Stimulated activated naive CD8-positive, alpha-beta T cell treated with anti-CD3 and anti-CD28 coated beads, Interleukin-15, Interleukin-2, amounts not matched to agents 100 ng/mL and 50 ng/mL, for 24 hours (primary cell): Measurements from ENCODE around the gene CASKIN2.
"Not testable (repeated sequence)": the region's sequence is repeated elsewhere in the genome, so short reads cannot be mapped to it uniquely, and the experiment has no call there.

Experiments
- H3K27ac Mint-ChIP-seq: one replicate; pipeline ENCODE4 v1.8.0; 2021; ENCODE audit warnings: mild to moderate bottlenecking, mixed read lengths
- H3K27me3 Mint-ChIP-seq: one replicate; pipeline ENCODE4 v1.8.0; 2021; ENCODE audit warnings: mixed read lengths
- H3K36me3 Mint-ChIP-seq: one replicate; pipeline ENCODE4 v1.8.0; 2021; ENCODE audit warnings: low read depth, mixed read lengths
- H3K4me1 Mint-ChIP-seq: one replicate; pipeline ENCODE4 v1.8.0; 2021; ENCODE audit warnings: low read depth, mixed read lengths
- H3K4me3 Mint-ChIP-seq: one replicate; pipeline ENCODE4 v1.8.0; 2021; ENCODE audit warnings: mild to moderate bottlenecking, mixed read lengths
- H3K9me3 Mint-ChIP-seq: one replicate; pipeline ENCODE4 v1.8.0; 2021; ENCODE audit warnings: mixed read lengths

CASKIN2 gene

GRCh38 chr17:75535119-75535537 is 19.8 kb upstream of the CASKIN2 start:
- H3K4me1 Mint-ChIP-seq: peaks cover 21% of the 10 kb centered on the region
- H3K27me3 Mint-ChIP-seq: no peaks in the 10 kb centered on the region
- no peaks in the 10 kb centered on the region for H3K36me3 Mint-ChIP-seq
- peak overlapping the region; percentile 93 for H3K27ac Mint-ChIP-seq
- H3K9me3 Mint-ChIP-seq: no peaks in the 10 kb centered on the region
- peak overlapping the region; percentile 62 for H3K4me3 Mint-ChIP-seq

GRCh38 chr17:75531721-75532072 is 16.4 kb upstream of the CASKIN2 start:
- H3K36me3 Mint-ChIP-seq: no peaks in the 10 kb centered on the region
- H3K9me3 Mint-ChIP-seq: no peaks in the 10 kb centered on the region
- H3K4me3 Mint-ChIP-seq: no peak overlapping the region
- peaks cover 2% of the 10 kb centered on the region for H3K27me3 Mint-ChIP-seq
- H3K4me1 Mint-ChIP-seq: peaks cover 27% of the 10 kb centered on the region
- H3K27ac Mint-ChIP-seq: no peak overlapping the region

GRCh38 chr17:75530837-75531720 is 15.7 kb upstream of the CASKIN2 start:
- peaks cover 32% of the 10 kb centered on the region for H3K4me1 Mint-ChIP-seq
- no peaks in the 10 kb centered on the region for H3K9me3 Mint-ChIP-seq
- H3K27ac Mint-ChIP-seq: no peak overlapping the region
- no peak overlapping the region for H3K4me3 Mint-ChIP-seq
- H3K36me3 Mint-ChIP-seq: no peaks in the 10 kb centered on the region
- H3K27me3 Mint-ChIP-seq: peaks cover 2% of the 10 kb centered on the region

GRCh38 chr17:75526555-75527270 is 11.4 kb upstream of the CASKIN2 start:
- Mint-ChIP-seq H3K27ac (no peak overlapping the region), H3K36me3 (peaks cover 16% of the 10 kb centered on the region), H3K4me3 (peak overlapping the region; percentile 68), H3K4me1 (peaks cover 11% of the 10 kb centered on the region), H3K9me3 (no peaks in the 10 kb centered on the region), H3K27me3 (peaks cover 2% of the 10 kb centered on the region)

- H3K9me3 Mint-ChIP-seq: no peaks in the 10 kb centered on the region
- peak overlapping the region; percentile 72 for H3K4me3 Mint-ChIP-seq
- no peak overlapping the region for H3K27ac Mint-ChIP-seq
- peaks cover 2% of the 10 kb centered on the region for H3K27me3 Mint-ChIP-seq
- peaks cover 11% of the 10 kb centered on the region for H3K4me1 Mint-ChIP-seq
- peaks cover 16% of the 10 kb centered on the region for H3K36me3 Mint-ChIP-seq
Measured at GRCh38 chr17:75525806-75526554, 10.6 kb upstream of the CASKIN2 start.

- H3K9me3 Mint-ChIP-seq: no peaks in the 10 kb centered on the region
- H3K36me3 Mint-ChIP-seq: peaks cover 16% of the 10 kb centered on the region
- no peak within 1 kb of the TSS for H3K27ac Mint-ChIP-seq
- H3K4me1 Mint-ChIP-seq: peaks cover 11% of the 10 kb centered on the region
- H3K4me3 Mint-ChIP-seq: peak within 1 kb of the TSS; percentile 72
- H3K27me3 Mint-ChIP-seq: peaks cover 2% of the 10 kb centered on the region
Measured at GRCh38 chr17:75524970-75525805, 9.9 kb upstream of the CASKIN2 start, which contains the start of gene LLGL2. LLGL2 (plus strand) TSS chr17:75525697; CDS start chr17:75543427, 17,730 bp downstream.

- Mint-ChIP-seq H3K27me3 (peaks cover 2% of the 10 kb centered on the region), H3K27ac (no peak overlapping the region), H3K4me3 (no peak overlapping the region), H3K4me1 (peaks cover 11% of the 10 kb centered on the region), H3K36me3 (peaks cover 21% of the 10 kb centered on the region), H3K9me3 (no peaks in the 10 kb centered on the region)
Measured at GRCh38 chr17:75524269-75524969, 9.1 kb upstream of the CASKIN2 start.

- Mint-ChIP-seq H3K9me3 (no peaks in the 10 kb centered on the region), H3K36me3 (peaks cover 26% of the 10 kb centered on the region), H3K27me3 (peaks cover 2% of the 10 kb centered on the region), H3K27ac (no peak overlapping the region), H3K4me1 (peaks cover 18% of the 10 kb centered on the region), H3K4me3 (no peak overlapping the region)
Measured at GRCh38 chr17:75523647-75524046, 8.3 kb upstream of the CASKIN2 start.

- H3K4me3 Mint-ChIP-seq: no peak overlapping the region
- H3K27ac Mint-ChIP-seq: no peak overlapping the region
- H3K27me3 Mint-ChIP-seq: peaks cover 1% of the 10 kb centered on the region
- no peaks in the 10 kb centered on the region for H3K9me3 Mint-ChIP-seq
- peaks cover 38% of the 10 kb centered on the region for H3K36me3 Mint-ChIP-seq
- peaks cover 29% of the 10 kb centered on the region for H3K4me1 Mint-ChIP-seq
Measured at GRCh38 chr17:75521951-75522727, 6.8 kb upstream of the CASKIN2 start.

- H3K4me1 Mint-ChIP-seq: peaks cover 21% of the 10 kb centered on the region
- H3K27me3 Mint-ChIP-seq: no peaks in the 10 kb centered on the region
- peaks cover 38% of the 10 kb centered on the region for H3K36me3 Mint-ChIP-seq
- no peaks in the 10 kb centered on the region for H3K9me3 Mint-ChIP-seq
- no peak overlapping the region for H3K4me3 Mint-ChIP-seq
- H3K27ac Mint-ChIP-seq: no peak overlapping the region
Measured at GRCh38 chr17:75521290-75521689, 6.0 kb upstream of the CASKIN2 start.

- not testable (repeated sequence) for H3K9me3 Mint-ChIP-seq, H3K4me3 Mint-ChIP-seq, H3K27me3 Mint-ChIP-seq, H3K27ac Mint-ChIP-seq
- Mint-ChIP-seq H3K36me3 (peaks cover 38% of the 10 kb centered on the region), H3K4me1 (peaks cover 19% of the 10 kb centered on the region)
Measured at GRCh38 chr17:75520413-75520812, 5.1 kb upstream of the CASKIN2 start.

- Mint-ChIP-seq H3K9me3 (no peaks in the 10 kb centered on the region), H3K27ac (peak overlapping the region; percentile 54), H3K4me1 (peaks cover 19% of the 10 kb centered on the region), H3K4me3 (no peak overlapping the region), H3K27me3 (no peaks in the 10 kb centered on the region), H3K36me3 (peaks cover 34% of the 10 kb centered on the region)
Measured at GRCh38 chr17:75518983-75519537, 3.7 kb upstream of the CASKIN2 start.

GRCh38 chr17:75518201-75518600 is 2.9 kb upstream of the CASKIN2 start:
- Mint-ChIP-seq H3K4me1 (peaks cover 19% of the 10 kb centered on the region), H3K27ac (peak overlapping the region; percentile 54), H3K9me3 (no peaks in the 10 kb centered on the region), H3K36me3 (peaks cover 30% of the 10 kb centered on the region), H3K27me3 (no peaks in the 10 kb centered on the region), H3K4me3 (peak overlapping the region; percentile 90)
